Ovary (tissue), 3 donors: Measurements from ENCODE around the gene PKD1.
"Not testable (repeated sequence)": the region's sequence is repeated elsewhere in the genome, so short reads cannot be mapped to it uniquely, and the experiment has no call there.

Experiments
- CTCF ChIP-seq, 3 donors: fragments of 450-650 bp in 2 of 3; fragments of 200-600 bp in 1 of 3; IDR thresholded peaks; one replicate each; pipeline versions ENCODE4 v1.5.1 to v1.8.0; 2016 to 2022; ENCODE audit warnings: antibody characterized with exemption in 3 of 3, mild to moderate bottlenecking in 1 of 3
- POLR2A ChIP-seq: fragments of 450-650 bp; IDR thresholded peaks from one replicate; pipeline ENCODE4 v1.6.1; 2017; ENCODE audit warnings: antibody characterized with exemption, mild to moderate bottlenecking, moderate library complexity
- donor health status: DM: no; HTN: no; CAD: no.

GRCh38 chr16:2123706-2124376 lies 11.9 kb downstream of the PKD1 start:
- not testable (repeated sequence) for TF ChIP-seq CTCF (IDR thresholded peaks at IDR 0.05); POLR2A
